ENCODE results near the gene COG1. TPM values are rescaled to one million over a fixed set of nuclear protein-coding genes. Genes with fewer than 3 reads are reported as not detected.

Gene COG1
- total RNA-seq, 2 experiments from 2014 or later: 38.3 to 44.1 TPM

- Histone ChIP-seq H3K4me2 (ENCODE audit: low read length) (no peak overlapping the region), H3K36me3 (ENCODE audit: insufficient read depth, low read length) (no peaks in the 10 kb centered on the region), H3K27ac (ENCODE audit: low read depth, low read length, poor library complexity, severe bottlenecking) (no peak overlapping the region), H3K9me3 (ENCODE audit: low read length) (no peaks in the 10 kb centered on the region), H3K4me1 (ENCODE audit: insufficient read depth, low read length, poor library complexity, severe bottlenecking) (no peaks in the 10 kb centered on the region), H2AFZ (ENCODE audit: low read length) (no peak overlapping the region), H3K79me2 (ENCODE audit: insufficient read depth, low read depth, low read length) (no peaks in the 10 kb centered on the region), H3K9me2 (ENCODE audit: insufficient read depth, low read length) (no peaks in the 10 kb centered on the region), H3K4me3 (ENCODE audit: low read depth, low read length, poor library complexity, severe bottlenecking) (no peak overlapping the region), H4K20me1 (ENCODE audit: insufficient read depth, low read length) (no peaks in the 10 kb centered on the region)
- ChIA-PET POLR2A (no interaction called here), CTCF (ENCODE audit: unreplicated experiment) (interaction anchor here (1.4 kb wide), 1 partner anchor 446 kb away, joined by 3 read pairs; no protein-coding TSS in a partner anchor)
- intact Hi-C loops (cut with micrococcal nuclease; ENCODE audit: unreplicated experiment): no loop called here
- no peak for DNase-seq (ENCODE audit: low spot score)
- no TSS peak for BruUV-seq (replicated peaks)
- TF ChIP-seq, protein P1, sequence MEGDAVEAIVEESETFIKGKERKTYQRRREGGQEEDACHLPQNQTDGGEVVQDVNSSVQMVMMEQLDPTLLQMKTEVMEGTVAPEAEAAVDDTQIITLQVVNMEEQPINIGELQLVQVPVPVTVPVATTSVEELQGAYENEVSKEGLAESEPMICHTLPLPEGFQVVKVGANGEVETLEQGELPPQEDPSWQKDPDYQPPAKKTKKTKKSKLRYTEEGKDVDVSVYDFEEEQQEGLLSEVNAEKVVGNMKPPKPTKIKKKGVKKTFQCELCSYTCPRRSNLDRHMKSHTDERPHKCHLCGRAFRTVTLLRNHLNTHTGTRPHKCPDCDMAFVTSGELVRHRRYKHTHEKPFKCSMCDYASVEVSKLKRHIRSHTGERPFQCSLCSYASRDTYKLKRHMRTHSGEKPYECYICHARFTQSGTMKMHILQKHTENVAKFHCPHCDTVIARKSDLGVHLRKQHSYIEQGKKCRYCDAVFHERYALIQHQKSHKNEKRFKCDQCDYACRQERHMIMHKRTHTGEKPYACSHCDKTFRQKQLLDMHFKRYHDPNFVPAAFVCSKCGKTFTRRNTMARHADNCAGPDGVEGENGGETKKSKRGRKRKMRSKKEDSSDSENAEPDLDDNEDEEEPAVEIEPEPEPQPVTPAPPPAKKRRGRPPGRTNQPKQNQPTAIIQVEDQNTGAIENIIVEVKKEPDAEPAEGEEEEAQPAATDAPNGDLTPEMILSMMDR (conservative IDR thresholded peaks at IDR 0.05; ENCODE audit: low read length): no peak
- TF ChIP-seq EZH2phosphoT487 (IDR thresholded peaks at IDR 0.05; ENCODE audit: borderline replicate concordance, low read depth, low read length): no peak
Measured at GRCh38 chr17:73172252-73172651, 20.6 kb upstream of the COG1 start.

DNA sequence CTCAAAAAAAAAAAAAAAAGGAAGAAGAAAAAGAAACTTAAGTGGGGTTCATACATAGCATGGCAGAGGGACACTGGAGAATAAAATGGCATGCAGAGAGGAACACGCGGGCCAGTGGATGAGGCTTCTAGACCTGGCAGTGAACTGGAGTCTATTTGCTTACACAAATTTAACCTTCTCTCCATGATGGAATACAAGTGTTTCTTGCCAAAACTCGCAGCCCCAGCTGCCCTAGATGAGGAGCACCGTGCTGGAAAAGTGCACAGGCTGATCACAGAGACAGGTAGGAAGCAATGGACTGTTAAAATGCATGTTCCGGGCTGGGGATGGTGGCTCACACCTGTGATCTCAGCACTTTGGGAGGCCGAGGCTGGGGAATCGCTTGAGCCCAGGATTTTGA lies 18.7 kb upstream of the COG1 start:
- Histone ChIP-seq H3K9me2 (ENCODE audit: insufficient read depth, low read length) (no peaks in the 10 kb centered on the region), H3K27ac (ENCODE audit: low read depth, low read length, poor library complexity, severe bottlenecking) (no peak overlapping the region), H3K4me1 (ENCODE audit: insufficient read depth, low read length, poor library complexity, severe bottlenecking) (no peaks in the 10 kb centered on the region), H3K36me3 (ENCODE audit: insufficient read depth, low read length) (no peaks in the 10 kb centered on the region), H3K9me3 (ENCODE audit: low read length) (no peaks in the 10 kb centered on the region), H3K4me2 (ENCODE audit: low read length) (no peak overlapping the region), H4K20me1 (ENCODE audit: insufficient read depth, low read length) (no peaks in the 10 kb centered on the region), H3K4me3 (ENCODE audit: low read depth, low read length, poor library complexity, severe bottlenecking) (no peak overlapping the region), H2AFZ (ENCODE audit: low read length) (no peak overlapping the region), H3K79me2 (ENCODE audit: insufficient read depth, low read depth, low read length) (no peaks in the 10 kb centered on the region)
- intact Hi-C loops (cut with micrococcal nuclease; ENCODE audit: unreplicated experiment): no loop called here
- ChIA-PET CTCF (ENCODE audit: unreplicated experiment) (no interaction called here), POLR2A (no interaction called here)
- BruUV-seq (replicated peaks): no TSS peak
- DNase-seq (ENCODE audit: low spot score): no peak
- no peak for TF ChIP-seq EZH2phosphoT487 (IDR thresholded peaks at IDR 0.05; ENCODE audit: borderline replicate concordance, low read depth, low read length)
- TF ChIP-seq, protein P1 (conservative IDR thresholded peaks at IDR 0.05; ENCODE audit: low read length): no peak

- Histone ChIP-seq H2AFZ (ENCODE audit: low read length) (no peak overlapping the region), H3K4me2 (ENCODE audit: low read length) (no peak overlapping the region), H3K9me2 (ENCODE audit: insufficient read depth, low read length) (no peaks in the 10 kb centered on the region), H3K4me3 (ENCODE audit: low read depth, low read length, poor library complexity, severe bottlenecking) (no peak overlapping the region), H3K36me3 (ENCODE audit: insufficient read depth, low read length) (no peaks in the 10 kb centered on the region), H3K27ac (ENCODE audit: low read depth, low read length, poor library complexity, severe bottlenecking) (no peak overlapping the region), H4K20me1 (ENCODE audit: insufficient read depth, low read length) (no peaks in the 10 kb centered on the region), H3K9me3 (ENCODE audit: low read length) (no peaks in the 10 kb centered on the region), H3K79me2 (ENCODE audit: insufficient read depth, low read depth, low read length) (no peaks in the 10 kb centered on the region), H3K4me1 (ENCODE audit: insufficient read depth, low read length, poor library complexity, severe bottlenecking) (no peaks in the 10 kb centered on the region)
- no peak for DNase-seq (ENCODE audit: low spot score)
- no peak for TF ChIP-seq EZH2phosphoT487 (IDR thresholded peaks at IDR 0.05; ENCODE audit: borderline replicate concordance, low read depth, low read length)
- TF ChIP-seq, protein P1 (conservative IDR thresholded peaks at IDR 0.05; ENCODE audit: low read length): no peak
- ChIA-PET POLR2A (interaction anchor here (0.5 kb wide), 1 partner anchor 273 kb away, joined by 4 read pairs; no protein-coding TSS in a partner anchor), CTCF (ENCODE audit: unreplicated experiment) (interaction anchor here (0.5 kb wide), 1 partner anchor 19 kb away, joined by 12 read pairs; no protein-coding TSS in a partner anchor)
- BruUV-seq (replicated peaks): no TSS peak
- intact Hi-C loops (cut with micrococcal nuclease; ENCODE audit: unreplicated experiment): no loop called here
Measured at GRCh38 chr17:73175962-73176565, 16.8 kb upstream of the COG1 start.
